H1 (cell line): Measurements from ENCODE around the gene GAB2. TPM values are rescaled to one million over a fixed set of nuclear protein-coding genes. Genes with fewer than 3 reads are reported as not detected.

Source experiments
- CTCF ChIA-PET: fragments of 300-600 bp; sonication (Branson Sonifier 250); formaldehyde crosslinking; loops from one replicate; lab custom pipeline; 2021; ENCODE audit not compliant: partially characterized antibody; lab: Charles Lee
- POLR2A ChIA-PET: fragments of 300-600 bp; sonication (Branson Sonifier 250); formaldehyde crosslinking; loops from one replicate; lab custom pipeline; 2021; ENCODE audit warnings: inconsistent platforms; ENCODE audit not compliant: partially characterized antibody; lab: Charles Lee
- DNase-seq, 2 experiments: peaks; one replicate each; pipeline versions ENCODE4 v3.0.0 to v3.0.0-alpha.2; 2010 to 2022; ENCODE audit warnings: low spot score in 2 of 2, low read depth in 1 of 2, mixed read lengths in 1 of 2
- FAIRE-seq: peaks from 2 replicates; lab custom pipeline; 2011; peaks lifted over from hg19 to GRCh38; lab: Jason Lieb, UNC
- H2AFZ ChIP-seq: 2 replicates; pipeline ENCODE4 v1.8.1; 2012; ENCODE audit warnings: low read length, inconsistent platforms
- H2AK5ac ChIP-seq: 2 replicates; pipeline ENCODE4 v1.6.1; 2013; ENCODE audit warnings: low read depth, low read length
- H2BK120ac ChIP-seq: replicated peaks from 2 replicates; pipeline ENCODE3; 2013; ENCODE audit warnings: low read depth, low read length, inconsistent platforms
- H2BK12ac ChIP-seq: 2 replicates; pipeline ENCODE4 v1.6.1; 2013; ENCODE audit warnings: low read depth, low read length
- H2BK15ac ChIP-seq: 2 replicates; pipeline ENCODE4 v1.6.1; 2013; ENCODE audit warnings: low read length
- H2BK20ac ChIP-seq: 2 replicates; pipeline ENCODE4 v1.6.1; 2013; ENCODE audit warnings: low read length
- H2BK5ac ChIP-seq: 2 replicates; pipeline ENCODE4 v1.6.1; 2013; ENCODE audit warnings: low read depth, low read length
- H3K14ac ChIP-seq: 2 replicates; pipeline ENCODE4 v1.6.1; 2013; ENCODE audit warnings: inconsistent platforms; ENCODE audit not compliant: insufficient read length
- H3K18ac ChIP-seq: 2 replicates; pipeline ENCODE4 v1.6.1; 2013; ENCODE audit warnings: low read length; ENCODE audit errors: extremely low read depth
- H3K23ac ChIP-seq: 2 replicates; pipeline ENCODE4 v1.6.1; 2013; ENCODE audit warnings: inconsistent platforms; ENCODE audit not compliant: insufficient read length
- H3K23me2 ChIP-seq: 2 replicates; pipeline ENCODE4 v1.6.1; 2013; ENCODE audit warnings: low read depth, low read length
- H3K27ac ChIP-seq: 2 replicates; pipeline ENCODE4 v1.6.1; 2011; ENCODE audit warnings: low read depth, low read length, inconsistent platforms
- H3K27me3 ChIP-seq, 4 experiments: replicated peaks in 1 of 4; 1 replicate in 1 of 4; 2 replicates in 3 of 4; pipeline versions ENCODE4 v1.6.1 to v1.8.1; 2011 to 2013; ENCODE audit warnings: low read length in 3 of 4, mild to moderate bottlenecking in 3 of 4, inconsistent platforms in 2 of 4, mixed read lengths in 2 of 4, moderate library complexity in 1 of 4; ENCODE audit not compliant: control insufficient read depth in 3 of 4, insufficient read depth in 3 of 4; ENCODE audit errors: extremely low read depth in 1 of 4
- H3K36me3 ChIP-seq, 4 experiments: 2 replicates each; pipeline versions ENCODE4 v1.6.1 to v1.8.1; 2011 to 2013; ENCODE audit warnings: mild to moderate bottlenecking in 4 of 4, low read length in 3 of 4, moderate library complexity in 2 of 4, control low read depth in 1 of 4, inconsistent platforms in 1 of 4; ENCODE audit not compliant: insufficient read depth in 4 of 4, control insufficient read depth in 2 of 4
- H3K4ac ChIP-seq: replicated peaks from 2 replicates; pipeline ENCODE3; 2013; ENCODE audit warnings: low read length, low read depth, mixed read lengths, inconsistent platforms; ENCODE audit not compliant: insufficient read length
- H3K4me1 ChIP-seq, 4 experiments: replicated peaks in 1 of 4; 1 replicate in 1 of 4; 2 replicates in 3 of 4; pipeline versions ENCODE4 v1.6.1 to v1.8.1; 2011 to 2013; ENCODE audit warnings: low read length in 3 of 4, inconsistent platforms in 2 of 4, mixed read lengths in 1 of 4; ENCODE audit not compliant: insufficient read depth in 4 of 4, control insufficient read depth in 3 of 4
- H3K4me2 ChIP-seq, 2 experiments: 2 replicates each; pipeline versions ENCODE4 v1.6.1 to v1.8.1; 2011 to 2013; ENCODE audit warnings: low read depth in 2 of 2, low read length in 2 of 2, control low read depth in 1 of 2, inconsistent platforms in 1 of 2, mild to moderate bottlenecking in 1 of 2; ENCODE audit not compliant: insufficient read depth in 1 of 2
- H3K4me3 ChIP-seq, 4 experiments: fragments of 200-600, 300-600 bp in 1 of 4; sonication (generic), shearing (Covaris generic), sonication (Bioruptor Twin) in 1 of 4; 2 replicates each; pipeline versions ENCODE4 v1.5.1 to v1.8.1; 2011 to 2016; ENCODE audit warnings: low read length in 4 of 4, low read depth in 3 of 4, control low read depth in 2 of 4, inconsistent platforms in 2 of 4, mild to moderate bottlenecking in 2 of 4, mixed read lengths in 1 of 4, moderate library complexity in 1 of 4; ENCODE audit not compliant: insufficient read depth in 2 of 4; ENCODE audit errors: extremely low read depth in 1 of 4
- H3K56ac ChIP-seq: replicated peaks from 2 replicates; pipeline ENCODE3; 2013; ENCODE audit warnings: low read depth, mild to moderate bottlenecking, mixed read lengths, low read length, inconsistent platforms; ENCODE audit not compliant: insufficient read length
- H3K79me1 ChIP-seq: 2 replicates; pipeline ENCODE4 v1.6.1; 2013; ENCODE audit warnings: low read depth, low read length, control low read depth
- H3K79me2 ChIP-seq, 2 experiments: 2 replicates each; pipeline versions ENCODE4 v1.6.1 to v1.8.1; 2012 to 2013; ENCODE audit warnings: low read length in 2 of 2, mild to moderate bottlenecking in 2 of 2, inconsistent platforms in 1 of 2; ENCODE audit not compliant: insufficient read depth in 2 of 2, control insufficient read depth in 1 of 2
- H3K9ac ChIP-seq, 4 experiments: replicated peaks in 1 of 4; 1 replicate in 1 of 4; 2 replicates in 3 of 4; pipeline versions ENCODE4 v1.6.1 to v1.8.1; 2011 to 2013; ENCODE audit warnings: low read depth in 3 of 4, low read length in 3 of 4, control low read depth in 2 of 4, mild to moderate bottlenecking in 2 of 4, moderate library complexity in 2 of 4, inconsistent platforms in 1 of 4; ENCODE audit errors: extremely low read depth in 1 of 4
- H3K9me3 ChIP-seq, 2 experiments: 2 replicates each; pipeline versions ENCODE4 v1.6.1 to v1.8.1; 2012 to 2013; ENCODE audit warnings: mild to moderate bottlenecking in 2 of 2, moderate library complexity in 2 of 2, control low read depth in 1 of 2, inconsistent platforms in 1 of 2, low read depth in 1 of 2, low read length in 1 of 2, mixed read lengths in 1 of 2; ENCODE audit not compliant: insufficient read depth in 2 of 2
- H4K20me1 ChIP-seq, 2 experiments: replicated peaks in 1 of 2; 2 replicates each; pipeline versions ENCODE3 to v1.8.1; 2011 to 2013; ENCODE audit warnings: inconsistent platforms in 2 of 2, low read length in 2 of 2, mild to moderate bottlenecking in 1 of 2; ENCODE audit not compliant: insufficient read depth in 2 of 2, control insufficient read depth in 1 of 2
- H4K5ac ChIP-seq: 2 replicates; pipeline ENCODE4 v1.6.1; 2013; ENCODE audit warnings: low read length, low read depth, mixed read lengths, inconsistent platforms; ENCODE audit not compliant: insufficient read length
- H4K8ac ChIP-seq: 2 replicates; pipeline ENCODE4 v1.8.0; 2013; ENCODE audit warnings: mild to moderate bottlenecking, moderate library complexity, low read length, inconsistent platforms; ENCODE audit not compliant: insufficient read depth; ENCODE audit errors: extremely low read depth
- H4K91ac ChIP-seq: replicated peaks from 2 replicates; pipeline ENCODE3; 2013; ENCODE audit warnings: low read length, mixed read lengths, inconsistent platforms; ENCODE audit not compliant: insufficient read length
- BCL11A ChIP-seq, 2 experiments: IDR thresholded peaks; one replicate each; pipeline ENCODE4 v1.6.1; 2011; ENCODE audit warnings: low read depth in 2 of 2, low read length in 2 of 2, mild to moderate bottlenecking in 2 of 2
- GTF2F1 ChIP-seq: IDR thresholded peaks from 2 replicates; pipeline ENCODE4 v1.6.1; 2012; ENCODE audit warnings: low read depth, low read length, improper control_type of control experiment, borderline replicate concordance
- JUN ChIP-seq: IDR thresholded peaks from 2 replicates; pipeline ENCODE4 v1.6.1; 2011; ENCODE audit warnings: low read depth, mild to moderate bottlenecking, improper control_type of control experiment, low read length
- PHF8 ChIP-seq: fragments of 200-600 bp; sonication (generic); conservative IDR thresholded peaks from 2 replicates; pipeline ENCODE4 v1.7.1; 2012; ENCODE audit warnings: low read depth, mild to moderate bottlenecking, inconsistent platforms, low read length, moderate library complexity
- SIN3A ChIP-seq, 2 experiments: IDR thresholded peaks in 1 of 2; conservative IDR thresholded peaks in 1 of 2; 2 replicates each; pipeline ENCODE4 v1.6.1; 2011 to 2012; ENCODE audit warnings: low read length in 2 of 2, improper control_type of control experiment in 1 of 2, low read depth in 1 of 2, mild to moderate bottlenecking in 1 of 2
- TBP ChIP-seq: IDR thresholded peaks from 2 replicates; pipeline ENCODE4 v1.6.1; 2011; ENCODE audit warnings: low read depth, low read length, improper control_type of control experiment
- WGBS, 2 experiments: shearing (Covaris generic) in 1 of 2; methylation state at CpG; one replicate each; pipeline versions ENCODE4 v1.1.6 to v1.1.7; 2013 to 2015; ENCODE audit warnings: low lambda C conversion rate in 2 of 2, mixed read lengths in 2 of 2, inconsistent platforms in 1 of 2, low coverage in 1 of 2, missing lambda C conversion rate in 1 of 2; ENCODE audit not compliant: insufficient replicate concordance in 2 of 2, insufficient coverage in 1 of 2, insufficient read length in 1 of 2; ENCODE audit errors: extremely low coverage in 1 of 2, missing lambda C conversion rate in 1 of 2; 5-methylcytosine and 5-hydroxymethylcytosine counted together
- polyA plus RNA-seq, 7 experiments: library from polyadenylated mRNA; depleted of rRNA in 3 of 7; stranded (reverse) in 5 of 7; unstranded in 2 of 7; fragments of >200 nt in 5 of 7; fragments of 200-250 nt in 2 of 7; gene quantifications; 1 replicate in 5 of 7; 2 replicates in 1 of 7; 4 replicates in 1 of 7; pipeline versions ENCODE4 v1.2.1 to v1.2.3, GENCODE V29; 2011 to 2013; ENCODE audit warnings: missing spikeins in 2 of 7, mixed read lengths in 2 of 7
- total RNA-seq: library from RNA; stranded (reverse); fragmentation: NEBNext Ultra II Directional; extraction: Animal tissue kit (Norgen Biotek cat#: 25700); gene quantifications from 2 replicates; pipeline ENCODE4 v1.2.1, GENCODE V29; 2021

Gene GAB2
- total and polyA plus RNA-seq, 2 of the 8 experiments (the other 6 are each of a cell fraction or from before 2014, with no cell fraction given), result 6.3 to 14.0 TPM

DNA sequence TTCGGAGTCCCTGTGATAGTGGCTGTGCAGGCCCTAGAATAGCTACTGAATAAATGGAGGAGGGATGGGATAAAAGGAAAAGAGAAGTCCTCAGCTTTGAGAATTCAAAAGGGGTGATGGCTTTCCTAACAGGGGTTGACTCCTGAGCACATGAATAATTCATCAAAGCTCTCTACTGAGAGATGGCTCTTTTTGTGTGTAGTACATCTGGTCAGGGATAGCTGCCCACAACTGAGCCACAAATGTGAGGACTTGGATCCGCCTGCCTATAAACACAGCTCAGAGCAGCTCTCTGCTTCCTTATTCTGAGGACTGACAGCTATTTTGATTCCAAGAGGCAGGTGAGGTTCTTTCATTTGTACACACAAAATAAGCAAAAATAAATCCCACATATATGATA is 146.6 kb downstream of the GAB2 start:
- no peaks in the 10 kb centered on the region for H3K4me1 ChIP-seq
- no peak overlapping the region for H2AK5ac ChIP-seq
- FAIRE-seq (no peak), DNase-seq (no peak)
- H2BK120ac ChIP-seq, result no peak overlapping the region
- peaks cover 17 to 26% of the 10 kb centered on the region in 2 experiments for H3K9me3 ChIP-seq
- H2BK12ac ChIP-seq, result no peak overlapping the region
- H3K36me3 ChIP-seq, result peaks cover 0 to 10% (median 0%) of the 10 kb centered on the region in 4 experiments; a peak in 1 of 8 replicates
- no peak overlapping the region for H2BK20ac ChIP-seq
- no peak for TF ChIP-seq SIN3A (conservative IDR thresholded peaks at IDR 0.05 in 1 of 2, IDR thresholded peaks at IDR 0.05 in 1 of 2; ENCODE audit: low read depth in 1 of 2, low read length in 2 of 2)
- no peak for TF ChIP-seq PHF8
- no peak for TF ChIP-seq GTF2F1
- TF ChIP-seq TBP, result no peak
- no peak for TF ChIP-seq BCL11A (IDR thresholded peaks at IDR 0.05; ENCODE audit: low read depth in 2 of 2, low read length in 2 of 2)
- TF ChIP-seq JUN, result no peak
- no peak overlapping the region for H3K14ac ChIP-seq
- no peaks in the 10 kb centered on the region for H3K23me2 ChIP-seq
- no peak overlapping the region for H4K8ac ChIP-seq
- H3K4me2 ChIP-seq, result no peak overlapping the region
- no peak overlapping the region for H3K18ac ChIP-seq
- no peak overlapping the region for H3K56ac ChIP-seq
- H3K4me3 ChIP-seq, result no peak overlapping the region
- no peak overlapping the region for H3K23ac ChIP-seq
- 92% methylated on average over 2 of the region's 2 CpGs; no CpG with 5 or more reads in 1 of the 2 experiments for WGBS, 2 experiments
- H4K5ac ChIP-seq, result no peak overlapping the region
- ChIA-PET POLR2A (interaction anchor here (0.5 to 1.2 kb wide), 2 partner anchors 10 to 181 kb away, joined by 3 read pairs; no protein-coding TSS in a partner anchor), CTCF (interaction anchor here (0.8 to 1.7 kb wide), 3 partner anchors 9 to 294 kb away, joined by 3 to 5 read pairs (median 3); no protein-coding TSS in a partner anchor)
- no peak overlapping the region for H3K27ac ChIP-seq
- no peaks in the 10 kb centered on the region for H3K27me3 ChIP-seq
- H2AFZ ChIP-seq, result no peak overlapping the region
- no peak overlapping the region for H3K9ac ChIP-seq
- no peak overlapping the region for H4K91ac ChIP-seq
- H2BK5ac ChIP-seq, result no peak overlapping the region
- no peak overlapping the region for H3K4ac ChIP-seq
- H3K79me1 ChIP-seq, result no peaks in the 10 kb centered on the region
- H2BK15ac ChIP-seq, result no peak overlapping the region
- H3K79me2 ChIP-seq, result no peaks in the 10 kb centered on the region
- no peaks in the 10 kb centered on the region for H4K20me1 ChIP-seq
